ENCODE data around the gene SLC5A1. TPM values are rescaled to one million over a fixed set of nuclear protein-coding genes. Genes with fewer than 3 reads are reported as not detected.

SLC5A1 gene
- total and polyA plus RNA-seq, 2 donors from 2014 or later = 1.0 to 3.0 TPM

DNA sequence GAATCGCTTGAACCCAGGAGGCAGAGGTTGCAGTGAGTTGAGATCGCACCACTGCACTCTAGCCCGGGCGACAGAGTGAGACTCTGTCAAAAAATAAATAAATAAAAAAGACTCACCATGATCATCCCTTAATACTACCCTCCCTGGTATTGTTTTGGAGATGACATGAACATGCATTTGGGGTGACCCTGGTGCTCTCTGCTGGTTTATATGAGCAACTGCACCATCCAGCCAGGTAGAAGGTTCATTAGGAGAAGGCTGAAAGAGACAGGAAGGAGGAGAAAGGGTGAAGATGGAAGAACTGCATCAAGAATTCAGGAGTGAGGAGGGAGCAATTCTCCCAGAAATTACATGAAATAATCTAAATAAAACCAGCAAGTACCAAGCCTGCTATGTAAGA lies 37.8 kb downstream of the SLC5A1 start:
- H3K9ac ChIP-seq (ENCODE audit: low read length in 3 of 3) = no peak overlapping the region
- no peaks in the 10 kb centered on the region for H3K9me3 ChIP-seq (ENCODE audit: control insufficient read depth in 2 of 3, insufficient read depth in 1 of 3, low read length in 3 of 3)
- H3K27ac ChIP-seq (ENCODE audit: low read depth in 2 of 2, low read length in 2 of 2) = no peak overlapping the region
- H3K27me3 ChIP-seq (ENCODE audit: control insufficient read depth, insufficient read depth, low read length) = no peaks in the 10 kb centered on the region
- H3K4me1 ChIP-seq (ENCODE audit: control insufficient read depth in 2 of 3, insufficient read depth in 2 of 3, low read depth in 1 of 3, low read length in 3 of 3) = peaks cover 0 to 25% (median 4%) of the 10 kb centered on the region in 3 donors
- no peaks in the 10 kb centered on the region for H3K36me3 ChIP-seq (ENCODE audit: control insufficient read depth in 2 of 3, insufficient read depth in 3 of 3, low read length in 3 of 3)
- intact Hi-C loops (cut with DNase I) = loop anchor here (10.0 kb wide), 1 partner anchor 106 kb away; no protein-coding TSS in a partner anchor
- no peak overlapping the region for H3K4me3 ChIP-seq (ENCODE audit: low read length in 3 of 3)
- FAIRE-seq (no peak), DNase-seq (peak in 2 of 5 donors; percentile 20 to 40)
- peak; percentile 67 for TF ChIP-seq CTCF (IDR thresholded peaks at IDR 0.05; ENCODE audit: borderline replicate concordance, extremely low read depth, insufficient read depth)

GRCh38 chr22:32082331-32082730 lies 39.3 kb downstream of the SLC5A1 start:
- FAIRE-seq = no peak
- TF ChIP-seq CTCF (IDR thresholded peaks at IDR 0.05; ENCODE audit: borderline replicate concordance, extremely low read depth, insufficient read depth) = no peak
- H3K27me3 ChIP-seq (ENCODE audit: control insufficient read depth, insufficient read depth, low read length) = no peaks in the 10 kb centered on the region
- no peak for DNase-seq
- intact Hi-C loops (cut with DNase I) = loop anchor here (10.0 kb wide), 1 partner anchor 108 kb away; no protein-coding TSS in a partner anchor
- H3K9me3 ChIP-seq (ENCODE audit: control insufficient read depth in 2 of 3, insufficient read depth in 1 of 3, low read length in 3 of 3) = no peaks in the 10 kb centered on the region
- no peak overlapping the region for H3K9ac ChIP-seq (ENCODE audit: low read length in 3 of 3)
- H3K27ac ChIP-seq (ENCODE audit: low read depth in 2 of 2, low read length in 2 of 2) = no peak overlapping the region
- H3K4me3 ChIP-seq (ENCODE audit: low read length in 3 of 3) = no peak overlapping the region
- H3K36me3 ChIP-seq (ENCODE audit: control insufficient read depth in 2 of 3, insufficient read depth in 3 of 3, low read length in 3 of 3) = no peaks in the 10 kb centered on the region
- peaks cover 0 to 14% (median 3%) of the 10 kb centered on the region in 3 donors for H3K4me1 ChIP-seq (ENCODE audit: control insufficient read depth in 2 of 3, insufficient read depth in 2 of 3, low read depth in 1 of 3, low read length in 3 of 3)

- no peak for TF ChIP-seq CTCF (IDR thresholded peaks at IDR 0.05; ENCODE audit: borderline replicate concordance, extremely low read depth, insufficient read depth)
- FAIRE-seq (no peak), DNase-seq (no peak)
- intact Hi-C loops (cut with DNase I) = loop anchor here (10.0 kb wide), 1 partner anchor 108 kb away; no protein-coding TSS in a partner anchor
- Histone ChIP-seq H3K9me3 (ENCODE audit: control insufficient read depth in 2 of 3, insufficient read depth in 1 of 3, low read length in 3 of 3) (no peaks in the 10 kb centered on the region), H3K4me1 (ENCODE audit: control insufficient read depth in 2 of 3, insufficient read depth in 2 of 3, low read depth in 1 of 3, low read length in 3 of 3) (peaks cover 0 to 14% (median 3%) of the 10 kb centered on the region in 3 donors), H3K27me3 (ENCODE audit: control insufficient read depth, insufficient read depth, low read length) (no peaks in the 10 kb centered on the region), H3K36me3 (ENCODE audit: control insufficient read depth in 2 of 3, insufficient read depth in 3 of 3, low read length in 3 of 3) (no peaks in the 10 kb centered on the region), H3K9ac (ENCODE audit: low read length in 3 of 3) (no peak overlapping the region), H3K27ac (ENCODE audit: low read depth in 2 of 2, low read length in 2 of 2) (no peak overlapping the region), H3K4me3 (ENCODE audit: low read length in 3 of 3) (no peak overlapping the region)
These were observed 39.9 kb downstream of the SLC5A1 start for GRCh38 chr22:32083000-32083399.

DNA sequence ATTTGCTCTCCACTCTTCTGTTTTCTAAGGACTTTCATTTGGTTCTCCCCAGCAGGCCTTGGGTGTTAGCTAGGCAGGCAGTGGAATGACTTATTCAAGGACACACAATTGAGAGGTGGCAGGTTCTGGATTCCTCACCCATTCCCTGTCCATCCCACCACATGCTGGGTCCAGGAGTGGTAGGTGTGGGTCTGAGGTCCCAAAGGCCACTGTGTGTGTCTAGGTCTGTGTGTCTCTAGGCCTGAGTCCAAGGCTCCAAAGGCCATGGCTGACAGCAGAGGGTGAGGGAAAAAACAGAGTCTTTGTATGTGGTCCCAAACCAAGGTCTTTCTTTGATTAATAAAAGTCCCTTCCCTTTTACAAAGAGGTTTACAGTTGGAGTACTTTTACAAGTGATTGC lies 40.8 kb downstream of the SLC5A1 start:
- Histone ChIP-seq H3K4me1 (ENCODE audit: control insufficient read depth in 2 of 3, insufficient read depth in 2 of 3, low read depth in 1 of 3, low read length in 3 of 3) (peaks cover 0 to 11% (median 3%) of the 10 kb centered on the region in 3 donors), H3K9me3 (ENCODE audit: control insufficient read depth in 2 of 3, insufficient read depth in 1 of 3, low read length in 3 of 3) (no peaks in the 10 kb centered on the region), H3K36me3 (ENCODE audit: control insufficient read depth in 2 of 3, insufficient read depth in 3 of 3, low read length in 3 of 3) (no peaks in the 10 kb centered on the region), H3K27ac (ENCODE audit: low read depth in 2 of 2, low read length in 2 of 2) (no peak overlapping the region), H3K4me3 (ENCODE audit: low read length in 3 of 3) (no peak overlapping the region), H3K27me3 (ENCODE audit: control insufficient read depth, insufficient read depth, low read length) (no peaks in the 10 kb centered on the region), H3K9ac (ENCODE audit: low read length in 3 of 3) (no peak overlapping the region)
- FAIRE-seq = no peak
- DNase-seq = no peak
- intact Hi-C loops (cut with DNase I) = loop anchor here (10.0 kb wide), 1 partner anchor 109 kb away; no protein-coding TSS in a partner anchor
- TF ChIP-seq CTCF (IDR thresholded peaks at IDR 0.05; ENCODE audit: borderline replicate concordance, extremely low read depth, insufficient read depth) = no peak
